Breast epithelium (tissue), 3 donors: ENCODE results near the gene TP53AIP1.

Experiments
- POLR2A ChIP-seq: fragments of 450-650 bp; IDR thresholded peaks from one replicate; pipeline ENCODE4 v1.6.1; 2016; ENCODE audit warnings: antibody characterized with exemption, mild to moderate bottlenecking, moderate library complexity
- POLR2AphosphoS5 ChIP-seq, 3 donors: sonication (generic); formaldehyde crosslinking; IDR thresholded peaks; one replicate each; pipeline ENCODE4 v1.6.1; 2017; ENCODE audit warnings: antibody characterized with exemption in 3 of 3
- TF ChIP-seq, protein P1 (sequence below), 3 donors: fragments of 450-650 bp; IDR thresholded peaks; one replicate each; pipeline ENCODE4 v1.5.1; 2016 to 2017; ENCODE audit warnings: antibody characterized with exemption in 3 of 3, mild to moderate bottlenecking in 3 of 3, moderate library complexity in 3 of 3

DNA sequence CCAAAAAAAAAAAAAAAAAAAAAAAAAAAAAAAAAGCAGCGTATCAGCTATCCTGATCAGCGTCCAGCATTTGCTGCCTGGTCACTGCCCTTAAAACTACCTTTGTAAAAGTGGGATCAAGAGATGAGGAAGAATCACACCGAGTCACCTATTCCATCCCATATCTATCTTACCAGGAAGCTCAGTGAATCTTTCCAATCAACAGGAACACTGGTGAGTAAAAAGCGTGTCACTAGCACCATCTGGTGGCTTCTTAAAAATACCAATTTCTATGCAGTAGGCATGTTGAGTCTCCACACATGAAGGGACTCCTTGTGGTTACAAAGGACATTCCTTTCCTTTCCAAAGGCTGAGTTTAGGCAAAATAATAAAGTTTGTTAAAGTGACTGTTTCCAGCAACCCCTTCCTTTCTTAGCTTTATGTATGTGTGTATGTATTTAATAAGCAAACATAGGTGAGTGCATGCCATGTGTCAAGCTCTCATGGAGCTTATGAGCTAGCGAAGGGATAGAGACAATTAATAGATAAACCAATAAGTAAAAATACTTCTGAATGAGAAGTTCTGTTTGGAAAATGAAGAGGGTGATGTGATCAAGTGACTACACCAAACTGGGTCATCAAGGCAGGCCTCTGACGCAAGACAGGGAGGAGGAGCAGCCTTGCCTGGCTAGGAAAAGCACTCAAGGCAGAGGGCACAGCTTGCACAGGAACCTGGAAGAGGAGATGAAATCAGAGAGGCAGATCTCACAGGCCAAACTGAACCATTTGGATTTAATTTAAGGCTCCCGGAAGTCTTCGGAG, 13.9 kb upstream of the TP53AIP1 start:
- TF ChIP-seq, protein P1, sequence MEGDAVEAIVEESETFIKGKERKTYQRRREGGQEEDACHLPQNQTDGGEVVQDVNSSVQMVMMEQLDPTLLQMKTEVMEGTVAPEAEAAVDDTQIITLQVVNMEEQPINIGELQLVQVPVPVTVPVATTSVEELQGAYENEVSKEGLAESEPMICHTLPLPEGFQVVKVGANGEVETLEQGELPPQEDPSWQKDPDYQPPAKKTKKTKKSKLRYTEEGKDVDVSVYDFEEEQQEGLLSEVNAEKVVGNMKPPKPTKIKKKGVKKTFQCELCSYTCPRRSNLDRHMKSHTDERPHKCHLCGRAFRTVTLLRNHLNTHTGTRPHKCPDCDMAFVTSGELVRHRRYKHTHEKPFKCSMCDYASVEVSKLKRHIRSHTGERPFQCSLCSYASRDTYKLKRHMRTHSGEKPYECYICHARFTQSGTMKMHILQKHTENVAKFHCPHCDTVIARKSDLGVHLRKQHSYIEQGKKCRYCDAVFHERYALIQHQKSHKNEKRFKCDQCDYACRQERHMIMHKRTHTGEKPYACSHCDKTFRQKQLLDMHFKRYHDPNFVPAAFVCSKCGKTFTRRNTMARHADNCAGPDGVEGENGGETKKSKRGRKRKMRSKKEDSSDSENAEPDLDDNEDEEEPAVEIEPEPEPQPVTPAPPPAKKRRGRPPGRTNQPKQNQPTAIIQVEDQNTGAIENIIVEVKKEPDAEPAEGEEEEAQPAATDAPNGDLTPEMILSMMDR (IDR thresholded peaks at IDR 0.05), result peak; percentile 17 to 90 (median 86)
- TF ChIP-seq POLR2AphosphoS5 (IDR thresholded peaks at IDR 0.05) (no peak), POLR2A (no peak)
